Measurements from ENCODE around the gene PAPPA.
A peak's percentile ranks its signal among the peaks of the same experiment; 100 is the strongest.

Gene PAPPA

GRCh38 chr9:116182876-116183275, 29.3 kb downstream of the PAPPA start:
- DNase-seq: peak; percentile 59

GRCh38 chr9:116187570-116188170, 34.1 kb downstream of the PAPPA start:
- DNase-seq: no peak

GRCh38 chr9:116189683-116190082, 36.1 kb downstream of the PAPPA start:
- no peak for DNase-seq

- no peak for DNase-seq
Observed at GRCh38 chr9:116190637-116191396, 37.2 kb downstream of the PAPPA start.

GRCh38 chr9:116191576-116192415, 38.2 kb downstream of the PAPPA start:
- DNase-seq: no peak

- DNase-seq: no peak
Observed at GRCh38 chr9:116193636-116194035, 40.0 kb downstream of the PAPPA start.

- DNase-seq: no peak
Observed at GRCh38 chr9:116196806-116197205, 43.2 kb downstream of the PAPPA start.

GRCh38 chr9:116198344-116198743, 44.8 kb downstream of the PAPPA start:
- DNase-seq: no peak

GRCh38 chr9:116202219-116202912, 48.8 kb downstream of the PAPPA start:
- DNase-seq: no peak

- no peak for DNase-seq
Observed at GRCh38 chr9:116204252-116204882, 50.8 kb downstream of the PAPPA start.

- DNase-seq: no peak
Observed at GRCh38 chr9:116207371-116208111, 54.0 kb downstream of the PAPPA start.

- no peak for DNase-seq
Observed at GRCh38 chr9:116208417-116209232, 55.0 kb downstream of the PAPPA start.

GRCh38 chr9:116209414-116210116, 56.0 kb downstream of the PAPPA start:
- no peak for DNase-seq

- no peak for DNase-seq
Observed at GRCh38 chr9:116212986-116213692, 59.5 kb downstream of the PAPPA start.

- no peak for DNase-seq
Observed at GRCh38 chr9:116213693-116214047, 60.1 kb downstream of the PAPPA start.

GRCh38 chr9:116218399-116218798, 64.8 kb downstream of the PAPPA start:
- no peak for DNase-seq

GRCh38 chr9:116219686-116220085, 66.1 kb downstream of the PAPPA start:
- no peak for DNase-seq

GRCh38 chr9:116223926-116224325, 70.3 kb downstream of the PAPPA start:
- no peak for DNase-seq

- no peak for DNase-seq
Observed at GRCh38 chr9:116230051-116230632, 76.6 kb downstream of the PAPPA start.

Measured in NCI-H1694 (cell line).